T-helper 22 cell (primary cell): ENCODE data around the gene ANKRD53.

Experiments
- DNase-seq: peaks from one replicate; pipeline ENCODE4 v3.0.0-alpha.2; 2020; ENCODE audit warnings: low read depth

ANKRD53 gene, protein sequence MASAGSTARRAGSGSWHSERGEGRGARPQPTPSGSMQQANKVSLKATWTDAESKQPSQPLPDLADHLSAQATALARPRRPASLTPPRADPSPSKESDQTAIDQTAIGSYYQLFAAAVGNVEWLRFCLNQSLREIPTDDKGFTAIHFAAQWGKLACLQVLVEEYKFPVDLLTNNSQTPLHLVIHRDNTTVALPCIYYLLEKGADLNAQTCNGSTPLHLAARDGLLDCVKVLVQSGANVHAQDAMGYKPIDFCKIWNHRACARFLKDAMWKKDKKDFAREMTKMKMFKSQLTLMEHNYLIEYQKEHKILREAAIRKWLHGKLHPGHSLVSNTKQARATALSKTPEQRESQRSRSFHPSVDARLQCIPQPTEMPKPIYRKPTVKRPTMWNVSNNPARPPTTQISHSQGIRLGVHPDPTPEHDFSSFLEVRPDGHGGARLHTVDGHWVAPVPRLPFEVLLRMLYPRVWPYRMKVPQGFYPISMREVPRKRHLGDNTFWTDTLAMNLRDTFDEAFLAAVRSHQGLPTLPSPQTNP

DNA sequence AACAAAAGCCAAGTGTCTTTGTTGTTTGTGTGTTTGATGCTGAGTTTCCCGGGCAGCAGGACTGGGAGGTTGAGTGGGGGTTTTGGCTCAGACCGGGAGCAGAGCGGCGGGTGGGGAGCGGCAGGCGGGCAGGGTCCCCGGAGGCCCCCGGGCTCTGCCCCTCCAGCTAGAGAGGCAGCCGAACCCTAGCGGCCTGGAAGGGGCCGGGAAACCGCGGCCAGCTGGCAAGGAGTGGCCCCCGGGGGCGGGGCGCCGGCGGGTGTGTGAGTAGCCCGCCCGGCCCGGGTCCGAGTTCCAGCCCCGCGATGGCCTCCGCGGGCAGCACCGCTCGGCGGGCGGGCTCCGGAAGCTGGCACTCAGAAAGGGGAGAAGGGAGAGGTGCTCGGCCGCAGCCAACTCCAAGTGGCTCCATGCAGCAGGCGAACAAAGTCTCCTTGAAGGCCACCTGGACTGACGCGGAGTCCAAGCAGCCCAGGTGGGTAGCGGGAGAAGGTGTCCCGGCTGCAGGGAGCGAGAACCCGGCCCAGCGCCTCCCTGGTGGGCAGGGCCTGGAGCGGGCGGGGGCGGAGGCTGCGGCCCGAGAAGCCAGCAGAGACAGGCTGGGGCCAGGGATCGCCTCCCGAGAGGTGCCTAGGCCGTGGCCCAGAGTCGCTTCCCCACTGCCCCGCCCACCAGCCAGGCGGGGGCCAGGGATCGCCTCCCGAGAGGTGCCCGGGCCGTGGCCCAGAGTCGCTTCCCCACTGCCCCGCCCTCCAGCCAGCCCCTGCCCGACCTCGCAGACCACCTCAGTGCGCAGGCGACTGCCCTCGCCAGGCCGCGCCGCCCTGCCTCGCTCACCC is at the start of gene ANKRD53:
Gene ANKRD53 (plus strand): TSS at position 290 of the 839 bp plus-strand sequence. CDS start 16 bp downstream, at position 306.
- no peak for DNase-seq

DNA sequence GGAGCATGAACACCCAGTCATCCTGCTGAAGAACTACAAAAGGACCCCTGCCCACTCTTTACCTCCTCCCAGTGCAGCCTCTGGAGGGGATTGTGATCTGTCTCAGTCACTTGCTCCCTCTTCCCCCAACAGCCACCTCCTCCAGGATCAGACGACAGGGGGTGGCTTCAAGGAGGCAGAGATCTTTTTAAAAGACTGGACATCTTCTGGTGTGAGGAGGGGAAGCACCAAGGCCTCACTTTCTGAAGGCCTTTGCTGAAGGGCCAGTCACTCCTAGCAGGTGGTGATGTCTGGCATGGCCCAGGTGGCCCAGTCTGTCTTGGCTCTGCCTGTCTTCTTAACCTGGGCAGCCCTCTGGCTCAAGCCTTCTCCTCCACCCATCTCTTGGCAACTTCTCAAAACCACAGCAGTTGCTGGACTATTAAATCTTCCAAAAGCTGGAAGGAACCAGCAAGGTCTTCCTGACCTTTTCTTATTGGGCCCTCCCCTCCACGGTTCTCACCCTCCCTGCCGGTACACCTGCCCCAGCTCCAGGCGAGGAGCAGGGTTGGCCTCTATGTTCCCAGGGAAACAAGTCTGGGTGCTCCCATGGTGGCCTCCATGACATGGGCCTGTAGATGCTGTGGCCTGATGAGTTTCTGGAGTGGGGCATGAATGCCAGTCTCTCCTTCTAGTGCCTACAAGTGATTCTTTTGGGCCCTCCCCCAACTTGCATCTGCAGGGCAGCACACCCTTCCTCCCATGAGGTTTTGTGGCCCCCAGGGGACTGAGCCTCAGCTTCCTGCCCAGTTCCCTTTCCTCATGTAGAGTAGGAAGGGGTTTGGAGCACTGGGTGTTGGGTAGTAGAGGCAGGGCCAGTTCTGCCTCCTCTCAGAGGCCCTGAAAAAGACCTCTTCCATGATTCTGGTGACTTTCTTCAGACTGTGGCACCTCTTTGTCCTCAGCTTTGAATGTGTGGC is 47.8 kb upstream of the ANKRD53 start:
- no peak for DNase-seq

DNA sequence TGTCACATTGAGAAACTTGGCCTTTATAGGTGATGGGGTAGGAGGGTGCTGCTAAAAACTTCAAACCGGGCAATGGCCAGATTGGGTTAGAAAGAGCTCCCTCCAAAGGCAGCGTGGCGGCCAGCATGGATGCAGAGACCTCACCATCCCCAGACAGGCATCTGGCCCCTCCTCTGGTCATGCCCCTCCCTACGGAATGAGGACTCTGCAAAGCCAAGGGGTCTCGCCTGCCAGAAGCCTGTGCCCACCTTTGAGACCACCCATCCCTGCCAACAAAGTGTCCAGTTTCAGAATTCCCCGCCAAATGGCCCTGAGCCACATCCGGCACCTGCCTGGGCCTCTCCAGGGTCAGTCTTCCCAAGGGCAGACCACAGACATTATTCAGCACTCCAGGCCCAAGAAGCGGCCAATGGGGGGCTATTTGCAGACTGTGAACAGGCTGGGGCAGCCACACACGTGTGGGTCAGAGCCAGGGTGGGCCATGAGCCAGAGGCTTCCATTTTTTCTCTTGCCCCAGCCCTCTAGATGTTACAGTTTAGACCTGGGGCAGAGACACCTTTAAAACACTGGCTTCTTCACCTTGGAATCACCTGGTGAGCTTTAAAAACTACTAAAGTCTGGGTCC is 46.9 kb upstream of the ANKRD53 start:
- DNase-seq: no peak

DNA sequence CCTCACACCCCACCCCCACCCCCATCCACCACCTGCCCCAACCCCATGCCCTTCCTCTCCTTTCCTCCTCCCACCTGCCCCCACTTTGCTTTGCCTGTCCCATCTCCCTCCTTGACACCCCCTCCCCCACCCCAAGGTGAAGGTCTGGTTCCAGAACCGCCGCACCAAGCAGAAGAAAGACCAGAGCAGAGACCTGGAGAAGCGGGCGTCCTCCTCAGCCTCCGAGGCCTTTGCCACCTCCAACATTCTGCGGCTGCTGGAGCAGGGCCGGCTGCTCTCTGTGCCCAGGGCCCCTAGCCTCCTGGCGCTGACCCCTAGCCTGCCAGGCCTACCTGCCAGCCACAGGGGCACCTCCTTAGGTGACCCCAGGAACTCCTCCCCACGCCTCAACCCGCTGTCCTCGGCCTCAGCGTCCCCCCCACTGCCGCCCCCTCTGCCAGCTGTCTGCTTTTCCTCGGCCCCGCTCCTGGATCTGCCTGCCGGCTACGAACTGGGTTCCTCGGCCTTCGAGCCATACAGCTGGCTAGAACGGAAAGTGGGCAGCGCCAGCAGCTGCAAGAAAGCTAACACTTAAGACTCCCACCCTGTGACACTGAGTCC is 45.7 kb upstream of the ANKRD53 start:
- DNase-seq: no peak

DNA sequence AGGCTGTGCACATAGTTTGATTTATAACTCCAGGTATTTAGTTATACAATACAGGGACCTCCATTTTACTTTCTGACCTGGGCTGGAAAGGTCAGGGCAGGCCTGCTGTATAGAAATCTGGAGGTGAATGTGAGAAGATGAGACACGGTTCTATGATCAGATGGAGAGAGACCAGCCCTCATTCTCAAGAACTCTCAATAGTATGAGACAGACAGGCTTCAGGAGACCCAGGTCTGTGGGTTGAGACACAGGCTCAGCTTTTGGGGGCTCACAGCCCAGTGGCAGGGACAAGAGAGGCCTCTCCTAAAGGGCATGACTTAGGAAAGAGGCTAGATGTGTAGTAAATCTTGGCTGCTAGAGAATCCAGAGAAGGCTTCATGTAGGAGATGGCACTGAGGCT is 43.4 kb upstream of the ANKRD53 start:
- DNase-seq: no peak

DNA sequence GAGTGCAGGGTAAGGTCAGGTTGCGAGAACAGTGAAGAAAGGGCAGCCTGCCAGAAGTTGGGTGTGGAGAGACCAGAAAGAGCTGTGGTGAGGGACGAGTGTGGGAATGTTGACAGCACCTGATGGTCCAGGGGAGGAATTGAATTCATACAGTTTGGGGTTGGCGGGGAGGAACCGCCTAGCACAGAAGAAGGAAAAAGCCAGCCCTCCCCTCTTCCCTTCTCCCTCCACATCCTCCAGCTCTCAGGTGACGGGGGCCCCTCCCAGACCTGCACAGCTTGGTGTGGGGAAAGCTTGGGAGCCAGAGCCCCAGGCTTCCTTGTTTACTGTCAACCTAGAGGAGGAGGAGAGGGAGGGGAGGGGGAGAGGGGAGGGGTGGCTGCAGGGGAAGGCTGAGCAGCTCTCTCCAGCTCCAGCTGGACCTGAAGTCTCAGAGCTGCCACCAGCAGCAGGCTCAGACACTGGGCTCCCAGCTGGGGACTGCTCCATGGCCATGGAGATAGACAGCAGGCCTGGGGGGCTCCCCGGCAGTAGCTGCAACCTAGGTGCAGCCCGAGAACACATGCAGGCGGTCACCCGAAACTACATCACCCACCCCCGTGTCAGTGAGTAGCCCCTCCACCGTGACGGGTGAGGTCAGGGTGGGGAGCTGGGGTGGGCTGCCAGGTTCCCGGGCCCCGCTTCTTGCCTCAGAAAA is 42.8 kb upstream of the ANKRD53 start, which contains the start of gene ATP6V1B1:
Gene ATP6V1B1 (plus strand): TSS at position 433 of the 697 bp plus-strand sequence. CDS start 55 bp downstream, at position 488.
- DNase-seq: no peak

DNA sequence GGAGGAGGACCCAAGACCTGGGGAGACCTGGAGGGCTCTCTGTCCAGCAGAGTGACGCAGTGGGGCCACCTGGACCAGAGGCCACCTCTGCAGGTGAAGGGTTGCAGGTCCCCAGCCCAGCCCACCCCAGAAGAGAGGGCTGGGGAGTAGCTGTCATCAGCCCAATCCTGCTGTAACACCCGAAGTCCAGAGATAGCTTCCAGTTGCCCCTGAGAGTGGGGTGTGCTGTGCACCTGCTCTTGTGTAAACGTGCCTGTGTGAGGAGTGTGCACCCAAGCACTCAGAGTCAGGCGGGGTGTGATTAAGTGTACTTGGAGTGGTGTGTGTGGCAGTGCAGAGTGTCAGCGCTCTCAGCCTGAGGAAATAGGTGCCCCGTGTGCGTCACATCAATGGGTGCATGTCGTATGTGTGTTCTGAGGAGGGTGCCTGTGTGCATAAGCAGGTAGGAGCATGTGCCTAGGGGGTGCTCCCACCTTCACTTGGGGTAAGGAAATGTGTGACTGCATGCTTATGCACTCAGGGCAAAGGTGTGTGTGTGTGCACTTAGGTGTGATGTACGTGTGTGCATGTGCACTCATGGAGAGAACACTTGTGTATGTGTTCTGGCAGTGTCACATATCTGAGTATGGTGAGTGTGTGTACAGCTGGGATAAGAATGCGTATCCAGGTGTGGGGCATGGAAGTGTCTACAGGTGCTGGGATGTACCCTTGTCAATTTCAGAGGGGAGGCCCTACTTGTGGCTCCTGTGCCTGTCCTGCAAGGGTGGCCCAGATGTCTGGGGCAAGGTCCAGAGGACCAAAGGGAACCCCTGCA is 42.1 kb upstream of the ANKRD53 start:
- no peak for DNase-seq

DNA sequence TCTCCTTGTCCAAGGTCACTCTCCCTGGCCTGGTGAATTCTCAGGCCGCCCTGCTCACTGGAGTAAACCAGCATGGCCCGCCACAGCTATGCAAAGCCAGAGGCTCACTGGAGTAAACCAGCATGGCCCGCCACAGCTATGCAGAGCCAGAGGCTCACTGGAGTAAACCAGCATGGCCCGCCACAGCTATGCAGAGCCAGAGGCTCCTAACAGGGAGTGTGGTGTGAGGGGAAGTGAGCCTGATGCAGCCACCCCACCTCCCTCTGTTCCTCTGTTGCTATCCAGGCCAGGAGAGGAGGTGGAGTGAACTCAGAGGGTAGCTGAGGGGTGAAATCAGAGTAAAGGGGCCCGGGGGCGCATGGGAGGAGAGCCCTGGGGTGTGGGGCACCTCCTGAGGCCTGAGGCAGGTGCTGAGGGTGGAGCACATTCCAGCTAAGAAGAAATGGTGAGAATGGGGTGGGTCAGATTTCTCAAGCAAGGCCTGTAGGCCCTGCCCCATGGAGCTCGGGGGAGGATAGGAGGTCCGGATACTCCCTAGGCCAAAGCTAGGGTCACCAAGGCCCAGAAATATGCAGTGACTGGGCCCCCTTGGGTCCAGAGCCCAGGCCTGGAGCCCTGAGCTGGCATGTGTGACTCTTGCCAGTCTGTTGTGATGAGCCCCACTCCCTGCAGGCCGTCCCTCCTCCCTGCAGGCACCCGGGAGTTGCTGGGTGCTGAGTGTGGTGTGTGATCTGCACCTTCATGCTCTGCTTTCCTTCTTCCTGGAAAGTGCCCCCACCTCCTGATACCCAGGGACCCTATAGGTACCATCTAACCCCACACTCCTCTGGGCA is 41.2 kb upstream of the ANKRD53 start:
- no peak for DNase-seq

DNA sequence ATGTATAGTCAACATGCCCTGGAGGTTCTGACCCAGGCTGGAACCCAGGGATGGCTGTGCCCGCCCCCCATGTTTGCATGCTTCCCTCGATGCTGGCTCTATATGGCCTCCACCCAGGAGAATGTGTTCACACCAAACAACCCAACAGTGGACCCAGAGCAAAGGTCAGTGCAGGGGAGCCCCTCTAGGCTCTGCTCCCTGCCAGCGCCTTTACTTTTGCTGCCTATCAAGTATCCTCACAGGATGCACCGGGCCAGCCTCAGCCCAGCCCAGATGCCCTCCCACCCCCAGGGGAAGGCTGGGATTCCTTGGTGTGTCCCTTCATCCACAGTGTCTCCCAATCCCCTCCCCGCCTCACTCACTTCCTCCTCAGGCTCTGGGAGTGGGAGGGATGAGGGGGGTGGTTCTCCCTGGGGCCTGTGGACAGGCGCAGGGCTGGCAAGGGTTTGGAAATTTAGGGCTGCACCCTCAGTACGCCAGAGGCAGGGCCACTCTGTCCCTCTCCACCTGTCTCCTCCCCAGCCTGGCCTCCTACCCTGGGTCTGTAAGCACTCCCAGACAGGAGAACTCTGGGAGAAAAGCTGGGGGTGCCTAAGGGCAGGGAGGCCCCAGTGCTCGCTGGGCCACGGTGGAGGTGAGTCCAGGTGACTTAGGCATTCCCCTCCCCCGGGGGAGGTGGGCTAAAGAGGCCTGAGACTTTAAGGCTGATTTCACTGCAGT is 40.4 kb upstream of the ANKRD53 start:
- DNase-seq: no peak

DNA sequence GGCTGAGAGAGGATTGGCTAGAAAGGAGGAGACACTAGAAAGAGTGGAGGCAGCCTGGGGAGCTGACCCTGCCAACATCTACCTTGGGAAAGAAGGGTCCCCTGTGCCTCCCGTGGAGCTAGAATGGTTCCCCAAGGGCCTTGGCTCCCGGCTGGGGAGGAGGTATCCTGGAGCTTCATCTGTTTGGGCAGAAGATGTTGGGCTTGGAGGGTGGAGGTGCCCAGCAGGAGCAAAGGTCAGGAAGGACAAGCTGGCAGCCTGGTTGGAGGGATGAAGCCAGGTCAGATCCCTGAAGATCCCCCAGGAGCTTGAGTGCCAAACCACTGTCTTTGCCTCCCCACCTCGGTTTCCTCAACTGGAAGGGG is 39.9 kb upstream of the ANKRD53 start:
- DNase-seq: no peak

DNA sequence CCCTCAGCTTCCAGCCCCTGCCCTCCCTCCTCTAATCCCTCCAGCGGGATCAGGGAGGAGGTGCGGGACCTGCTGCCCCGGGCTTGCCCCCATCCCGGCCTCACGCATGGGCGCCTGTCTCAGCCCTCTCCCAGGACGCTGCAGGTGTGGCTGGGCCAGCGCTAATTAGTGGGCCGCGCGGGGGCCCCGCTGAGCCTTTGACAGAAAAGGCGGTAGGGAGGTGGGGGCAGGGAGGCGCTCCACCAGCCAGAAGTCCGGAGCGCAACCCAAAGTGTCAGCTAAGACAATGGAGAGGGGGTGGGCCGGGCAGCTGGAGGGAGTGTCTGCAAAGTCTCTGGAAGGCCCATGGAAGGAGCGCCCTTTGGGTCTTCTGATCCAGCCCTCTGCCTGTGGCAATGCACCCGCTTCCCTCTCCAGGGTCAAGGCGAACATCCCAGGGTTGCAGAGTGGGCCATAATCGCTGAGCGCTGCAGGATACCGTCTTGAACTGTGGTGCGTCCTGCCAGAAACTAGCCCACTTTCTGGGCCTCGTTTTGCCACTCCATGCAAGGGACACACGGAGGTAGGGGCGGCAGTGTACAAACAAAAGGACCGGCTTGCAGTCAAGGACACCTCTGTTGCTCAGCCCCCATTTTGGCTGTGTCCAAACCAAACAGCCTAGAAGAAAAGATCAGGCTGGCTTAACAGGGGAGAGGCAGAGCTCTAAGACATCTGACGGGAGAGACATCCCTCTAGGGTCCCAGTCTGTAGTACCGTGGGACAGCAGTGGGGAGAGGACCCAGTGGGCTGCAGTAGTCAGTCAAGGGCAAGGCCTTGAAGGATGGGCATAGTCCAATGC is 39.2 kb upstream of the ANKRD53 start:
- no peak for DNase-seq

DNA sequence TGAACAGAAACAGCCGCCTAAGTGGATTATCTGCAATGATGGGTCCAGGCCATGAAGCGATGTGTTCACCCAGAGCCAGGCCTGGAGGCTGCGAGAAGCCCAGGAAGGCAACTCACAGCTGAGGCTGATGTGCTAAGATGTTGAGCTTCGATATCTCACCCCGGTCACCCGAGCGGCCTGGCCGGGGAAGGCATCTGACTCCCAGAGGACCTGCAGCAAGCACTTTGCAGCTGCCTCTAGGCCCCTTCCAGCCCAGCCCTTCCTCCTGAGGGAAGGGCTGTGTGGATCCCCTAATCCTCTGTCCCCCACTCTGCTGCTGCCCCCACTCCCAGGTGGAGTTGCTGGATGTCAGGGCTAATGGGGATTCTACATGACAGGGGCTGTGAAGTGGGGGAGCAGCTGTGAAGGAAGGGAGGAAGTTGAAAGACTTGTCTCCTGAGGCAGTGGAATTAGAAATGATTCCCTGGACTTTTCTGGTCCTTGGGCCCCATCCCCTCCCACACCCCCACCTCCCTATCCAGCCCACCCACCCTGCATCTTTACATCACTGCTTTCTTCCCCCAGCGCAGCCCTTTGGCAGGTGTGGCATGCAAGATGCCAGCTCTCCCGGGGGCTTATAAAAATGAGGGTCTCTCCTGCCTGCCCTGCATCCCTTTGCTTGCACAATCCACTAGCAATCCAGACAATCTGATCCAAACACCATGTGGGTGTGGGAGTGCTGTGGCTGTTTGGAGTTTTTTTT is 38.4 kb upstream of the ANKRD53 start:
- no peak for DNase-seq

DNA sequence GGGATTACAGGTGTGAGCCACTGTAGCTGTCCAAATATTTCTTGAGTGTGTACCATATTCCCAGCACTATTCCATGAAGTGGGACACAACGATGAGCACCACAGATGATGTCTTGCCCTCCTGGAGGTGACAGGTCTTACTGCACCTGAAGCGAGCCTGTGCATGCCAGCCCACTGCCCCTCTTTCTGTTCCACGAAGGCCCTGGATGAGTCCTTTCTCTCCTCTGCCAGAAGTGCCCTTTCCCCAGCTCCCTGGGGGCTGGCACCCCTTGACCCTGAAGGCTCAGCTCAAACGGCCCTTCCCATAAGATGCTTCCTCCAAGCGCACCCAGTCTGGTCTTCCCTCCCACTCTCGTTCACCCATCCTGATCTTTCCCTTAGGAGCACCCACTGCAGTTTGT is 37.2 kb upstream of the ANKRD53 start:
- DNase-seq: no peak

DNA sequence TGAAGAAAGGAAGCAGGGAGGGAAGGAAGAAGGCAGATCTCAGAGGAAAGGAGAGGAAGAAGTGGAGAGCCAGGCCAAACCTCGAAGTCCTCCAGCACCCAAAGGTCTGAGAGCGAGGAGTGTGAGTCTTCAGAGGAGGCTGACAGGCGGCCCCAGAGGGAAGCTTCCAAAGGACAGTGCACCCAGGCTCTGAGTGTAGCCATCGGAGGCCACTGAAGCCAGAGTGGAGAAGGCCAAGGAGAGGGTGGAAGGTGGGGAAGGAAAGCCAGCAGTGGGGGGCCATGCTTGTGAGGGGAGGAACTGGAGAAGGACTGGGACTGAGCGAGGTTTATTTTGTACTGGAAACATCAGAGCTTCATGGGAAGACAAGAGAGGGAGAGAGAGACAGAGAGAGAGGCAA is 36.7 kb upstream of the ANKRD53 start:
- DNase-seq: no peak

DNA sequence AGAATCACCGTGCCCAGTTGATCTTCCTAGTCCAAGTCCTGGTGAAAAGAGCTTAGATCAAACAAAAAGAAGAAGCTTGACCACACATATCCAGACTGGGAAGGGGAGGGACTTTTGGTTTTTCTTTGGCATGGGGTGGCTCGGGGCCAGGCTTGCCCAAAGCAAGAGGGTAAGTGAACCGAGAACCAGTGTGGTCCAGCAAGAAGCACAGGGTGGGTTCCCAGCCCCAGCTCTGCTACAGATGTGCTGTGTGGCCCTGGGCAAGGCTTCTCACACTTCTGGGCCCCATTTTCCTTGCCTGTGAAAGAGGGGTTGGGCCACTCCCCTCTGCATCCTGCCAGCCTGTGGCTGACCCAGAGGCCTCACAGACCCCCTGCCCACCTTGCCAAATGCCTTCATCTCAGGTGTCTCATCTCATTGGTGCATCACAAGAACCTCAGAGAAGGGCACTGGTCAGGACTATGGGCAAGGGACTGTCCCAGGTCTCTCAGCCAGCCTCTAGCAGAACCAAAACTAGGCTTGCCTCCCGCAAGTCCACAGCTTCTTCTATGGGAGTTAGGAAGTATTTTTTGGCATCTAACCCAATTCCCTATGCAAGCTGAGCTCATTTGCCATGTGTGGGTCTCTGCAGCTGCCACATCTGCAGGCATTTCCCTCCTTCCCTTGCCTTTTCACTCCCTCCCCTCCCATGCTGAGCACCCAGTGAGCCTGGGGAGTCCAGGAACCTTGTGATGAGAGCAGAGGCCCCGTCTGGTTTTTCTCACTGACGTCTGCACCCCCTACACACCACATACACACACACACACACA is 35.8 kb upstream of the ANKRD53 start:
- DNase-seq: no peak
